ENCODE measurements around the gene FAM98A. TPM values are rescaled to one million over a fixed set of nuclear protein-coding genes. Genes with fewer than 3 reads are reported as not detected.
A peak's percentile ranks its signal among the peaks of the same experiment; 100 is the strongest.

The FAM98A gene
- polyA plus RNA-seq (ENCODE audit: insufficient read length in 10 of 10), result 10 to 100 TPM; 30.0 to 45.7 (median 39.3) TPM
- long read RNA-seq, donor 1, transcript FAM98A-201 (8 exons, 2,816 nt), result major isoform, 5 of 6 reads
- long read RNA-seq, donor 1, partial matches to known transcripts, result 0 of 6 reads
- long read RNA-seq, donor 1, other reads (novel, unspliced or antisense), result 0 of 6 reads
- long read RNA-seq, donor 2, transcript FAM98A-201 (8 exons, 2,816 nt), result major isoform, 6 of 8 reads
- long read RNA-seq, donor 2, partial matches to known transcripts, result 0 of 8 reads
- long read RNA-seq, donor 2, other reads (novel, unspliced or antisense), result 0 of 8 reads
- long read RNA-seq, donor 3, result 0 reads
- long read RNA-seq, donor 4, transcript FAM98A-201 (8 exons, 2,816 nt), result major isoform, 8 of 10 reads
- long read RNA-seq, donor 4, partial matches to known transcripts, result 0 of 10 reads
- long read RNA-seq, donor 4, other reads (novel, unspliced or antisense), result 0 of 10 reads
- long read RNA-seq, donor 5, transcript FAM98A-201 (8 exons, 2,816 nt), result major isoform, 11 of 18 reads
- long read RNA-seq, donor 5, partial matches to known transcripts, result 6 of 18 reads
- long read RNA-seq, donor 5, other reads (novel, unspliced or antisense), result 0 of 18 reads
- long read RNA-seq, donor 6, transcript FAM98A-201 (8 exons, 2,816 nt), result major isoform, 8 of 9 reads
- long read RNA-seq, donor 6, partial matches to known transcripts, result 0 of 9 reads
- long read RNA-seq, donor 6, other reads (novel, unspliced or antisense), result 0 of 9 reads
- long read RNA-seq, donor 7, partial matches to known transcripts, result 0 of 3 reads
- long read RNA-seq, donor 7, other reads (novel, unspliced or antisense), result 0 of 3 reads
- long read RNA-seq, donor 8, transcript FAM98A-201 (8 exons, 2,816 nt), result major isoform, 11 of 22 reads
- long read RNA-seq, donor 8, partial matches to known transcripts, result 8 of 22 reads
- long read RNA-seq, donor 8, other reads (novel, unspliced or antisense), result 0 of 22 reads
- long read RNA-seq, donor 9, result 0 reads

- DNase-seq, result peak; percentile 99 to 100 (median 100)
Measured at GRCh38 chr2:33599175-33599942, at the start of gene FAM98A. Gene FAM98A (minus strand): TSS chr2:33599299. CDS start chr2:33599221, 78 bp downstream.

- no peak for DNase-seq
Measured at GRCh38 chr2:33645861-33646260, 46.8 kb upstream of the FAM98A start.

GRCh38 chr2:33644215-33644614 is 45.1 kb upstream of the FAM98A start:
- no peak for DNase-seq

- no peak for DNase-seq
Measured at GRCh38 chr2:33636001-33636400, 36.9 kb upstream of the FAM98A start.

- DNase-seq, result no peak
Measured at GRCh38 chr2:33634261-33634910, 35.3 kb upstream of the FAM98A start.

- no peak for DNase-seq
Measured at GRCh38 chr2:33633315-33633714, 34.2 kb upstream of the FAM98A start.

- DNase-seq, result no peak
Measured at GRCh38 chr2:33632831-33633230, 33.7 kb upstream of the FAM98A start.

- no peak for DNase-seq
Measured at GRCh38 chr2:33628031-33628827, 29.1 kb upstream of the FAM98A start.

GRCh38 chr2:33619028-33619427 is 19.9 kb upstream of the FAM98A start:
- no peak for DNase-seq

- no peak for DNase-seq
Measured at GRCh38 chr2:33617989-33618388, 18.9 kb upstream of the FAM98A start.

- DNase-seq, result no peak
Measured at GRCh38 chr2:33617401-33617800, 18.3 kb upstream of the FAM98A start.

GRCh38 chr2:33616873-33617272 is 17.8 kb upstream of the FAM98A start:
- DNase-seq, result no peak

- DNase-seq, result no peak
Measured at GRCh38 chr2:33614190-33614589, 15.1 kb upstream of the FAM98A start.

- peak; percentile 23 to 70 (median 43) for DNase-seq
Measured at GRCh38 chr2:33607905-33608304, 8.8 kb upstream of the FAM98A start.

GRCh38 chr2:33607251-33607721 is 8.2 kb upstream of the FAM98A start:
- peak in 1 of 3 donors; percentile 9 for DNase-seq

GRCh38 chr2:33606622-33607021 is 7.5 kb upstream of the FAM98A start:
- DNase-seq, result no peak

- no peak for DNase-seq
Measured at GRCh38 chr2:33606100-33606499, 7.0 kb upstream of the FAM98A start.

- DNase-seq, result no peak
Measured at GRCh38 chr2:33605056-33605455, 6.0 kb upstream of the FAM98A start.

GRCh38 chr2:33603416-33603815 is 4.3 kb upstream of the FAM98A start:
- DNase-seq, result no peak

- DNase-seq, result no peak
Measured at GRCh38 chr2:33602201-33602830, 3.2 kb upstream of the FAM98A start.
